NCI-H2081 treated with DMSO at 0.1 percent for 48 hours (cell line): ENCODE results near the gene TPM1.

Experiments used
- DNase-seq: peaks from one replicate; lab custom pipeline; 2025; lab: John Stamatoyannopoulos, UW

The TPM1 gene

DNA sequence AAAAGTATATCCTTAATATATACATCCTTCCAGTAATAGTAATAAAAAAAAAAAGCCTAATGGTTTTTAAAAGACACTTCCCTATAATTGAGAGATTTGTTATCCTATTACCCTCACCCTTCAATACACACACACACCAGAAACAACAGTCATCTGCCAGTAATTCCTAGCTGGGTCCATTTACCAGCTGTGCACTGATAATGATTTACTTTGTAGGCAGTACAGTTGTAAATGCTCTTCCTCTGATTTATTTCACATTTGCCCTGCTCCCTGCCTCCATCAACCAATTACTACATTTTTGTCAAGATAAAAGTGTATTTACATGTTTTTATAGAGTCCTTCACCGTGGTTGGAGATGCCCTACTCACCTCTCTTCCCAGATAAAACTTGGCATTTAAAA, 12.4 kb downstream of the TPM1 start:
- DNase-seq: no peak

- DNase-seq: no peak
Observed at GRCh38 chr15:63056829-63057228, 14.3 kb downstream of the TPM1 start.

- no peak for DNase-seq
Observed at GRCh38 chr15:63057468-63058345, 15.2 kb downstream of the TPM1 start.

- DNase-seq: no peak
Observed at GRCh38 chr15:63059075-63059474, 16.5 kb downstream of the TPM1 start.

DNA sequence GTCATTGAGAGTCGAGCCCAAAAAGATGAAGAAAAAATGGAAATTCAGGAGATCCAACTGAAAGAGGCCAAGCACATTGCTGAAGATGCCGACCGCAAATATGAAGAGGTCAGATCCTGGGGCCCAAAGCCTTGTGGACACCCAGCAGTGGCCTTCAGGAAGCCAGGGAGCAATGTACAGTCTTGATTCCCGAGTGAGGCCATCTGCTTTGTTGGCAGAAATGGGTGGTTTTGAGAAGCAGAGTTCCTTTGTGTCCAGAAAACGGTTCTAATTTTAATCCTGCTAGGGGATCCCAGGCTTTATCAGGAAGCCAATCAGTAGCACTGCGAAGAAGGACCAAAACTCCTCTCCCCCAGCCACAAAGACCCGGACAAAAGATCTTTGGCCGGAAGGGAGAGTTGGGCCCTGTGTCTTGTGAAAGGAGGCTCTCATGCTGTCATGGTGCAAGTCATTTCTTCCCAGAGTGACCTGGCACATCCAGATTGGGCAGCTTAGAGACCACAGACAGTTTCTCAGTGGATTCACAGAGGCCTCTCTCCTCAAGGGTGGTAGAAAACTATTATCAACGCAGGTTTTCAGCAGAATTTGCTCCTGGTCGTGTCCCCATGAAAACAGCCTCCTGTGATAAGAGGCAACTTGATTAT, 17.1 kb downstream of the TPM1 start:
- DNase-seq: no peak

DNA sequence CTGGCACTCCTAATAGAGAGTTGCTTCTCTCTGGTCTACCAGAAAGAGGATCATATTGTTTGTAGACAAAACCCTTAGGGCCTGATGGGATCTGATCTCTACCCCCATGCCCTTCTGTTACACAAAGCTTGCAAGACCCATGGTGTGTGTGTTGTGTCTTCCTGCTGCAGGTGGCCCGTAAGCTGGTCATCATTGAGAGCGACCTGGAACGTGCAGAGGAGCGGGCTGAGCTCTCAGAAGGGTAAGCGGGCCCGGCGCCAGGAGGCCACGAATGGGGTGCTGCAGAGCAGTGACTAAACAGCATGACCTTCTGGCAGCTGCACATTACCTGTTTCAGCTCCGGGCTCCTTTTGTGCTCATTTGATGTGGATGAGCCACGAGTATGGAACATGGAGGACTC, 18.2 kb downstream of the TPM1 start:
- no peak for DNase-seq

GRCh38 chr15:63061975-63062374, 19.4 kb downstream of the TPM1 start:
- DNase-seq: no peak

DNA sequence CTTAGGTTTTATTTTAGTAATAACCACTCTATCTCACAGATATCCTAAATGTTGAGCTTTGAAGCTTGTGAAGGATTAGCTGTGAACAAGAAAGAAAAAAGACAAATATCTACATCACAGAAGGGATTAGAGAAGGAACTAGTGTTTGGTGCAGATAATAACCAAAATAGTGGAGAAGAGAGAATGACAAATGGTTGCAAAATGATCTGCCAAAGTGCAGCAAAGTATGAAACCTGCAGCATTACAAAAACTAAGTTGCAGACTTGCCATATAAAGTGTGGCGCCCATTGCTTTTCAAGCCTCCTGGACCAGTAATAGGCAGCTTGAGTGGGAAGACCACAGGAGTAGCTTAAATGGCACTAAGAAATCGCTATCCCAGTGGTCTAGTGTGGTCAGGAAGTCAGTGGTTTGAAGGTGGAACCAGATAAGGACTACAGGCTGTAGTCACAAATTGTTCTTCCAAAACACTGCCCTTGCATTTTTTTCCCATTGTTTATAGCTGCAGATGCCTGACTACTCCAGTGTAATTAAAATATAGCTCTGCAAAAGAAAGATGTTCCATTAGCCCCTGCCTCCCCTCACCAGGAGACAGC, 20.7 kb downstream of the TPM1 start:
- DNase-seq: no peak

DNA sequence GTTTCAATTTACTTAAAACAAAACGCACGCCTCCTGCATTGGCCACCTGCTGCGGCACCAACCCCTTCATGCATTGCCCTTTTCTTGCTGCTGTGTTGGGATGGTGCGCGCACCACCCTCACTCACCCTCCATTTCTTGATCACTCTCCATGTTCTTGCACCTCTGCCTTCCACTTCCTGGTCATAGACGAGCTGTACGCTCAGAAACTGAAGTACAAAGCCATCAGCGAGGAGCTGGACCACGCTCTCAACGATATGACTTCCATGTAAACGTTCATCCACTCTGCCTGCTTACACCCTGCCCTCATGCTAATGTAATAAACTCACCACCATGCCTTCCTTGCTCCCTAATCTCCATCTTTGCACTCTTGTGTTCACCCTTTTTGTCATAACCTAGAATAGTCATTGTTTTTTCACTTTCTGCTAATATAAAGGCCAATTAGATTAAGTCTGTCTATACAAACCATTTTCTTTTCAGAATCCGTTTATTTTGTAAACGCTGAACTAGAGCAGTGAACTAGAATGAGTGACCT, 21.4 kb downstream of the TPM1 start:
- DNase-seq: no peak

DNA sequence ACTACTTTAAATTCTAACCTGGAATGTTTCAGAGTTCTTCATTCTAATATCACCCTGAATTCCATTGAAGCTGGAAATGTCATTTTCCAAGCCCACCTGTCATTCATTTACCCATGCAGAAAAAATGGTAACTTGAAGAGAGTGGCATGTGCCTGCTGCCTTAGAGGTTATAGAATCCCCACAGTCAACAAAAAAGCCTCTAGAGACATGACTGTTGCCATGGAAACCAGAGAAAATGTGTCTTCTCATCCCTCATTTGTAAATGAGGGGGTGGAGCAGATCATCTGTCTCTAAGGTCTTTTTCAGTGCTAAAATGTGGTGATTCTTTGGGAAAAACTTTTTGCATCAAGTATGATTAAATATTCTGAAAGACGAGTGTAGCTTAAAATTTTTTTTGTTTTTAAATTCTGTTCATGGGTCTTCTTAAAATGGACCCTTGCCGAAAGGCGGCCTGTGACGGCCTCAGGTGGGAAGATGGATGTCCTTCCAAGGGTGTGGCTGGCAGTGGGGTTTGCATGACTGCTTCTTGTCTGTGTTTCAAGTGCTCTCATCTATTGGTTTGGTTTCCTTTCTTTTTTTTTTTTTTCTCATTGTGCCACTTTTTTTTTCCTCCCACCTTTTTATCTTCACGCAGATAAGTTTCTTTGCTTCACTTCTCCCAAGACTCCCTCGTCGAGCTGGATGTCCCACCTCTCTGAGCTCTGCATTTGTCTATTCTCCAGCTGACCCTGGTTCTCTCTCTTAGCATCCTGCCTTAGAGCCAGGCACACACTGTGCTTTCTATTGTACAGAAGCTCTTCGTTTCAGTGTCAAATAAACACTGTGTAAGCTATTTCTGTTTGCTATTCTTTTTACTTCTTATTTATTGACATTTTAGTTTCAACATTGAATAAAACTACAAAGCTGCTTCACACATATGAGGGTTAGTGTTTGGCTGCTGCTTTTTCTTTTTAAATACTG, 23.0 kb downstream of the TPM1 start:
- no peak for DNase-seq

DNA sequence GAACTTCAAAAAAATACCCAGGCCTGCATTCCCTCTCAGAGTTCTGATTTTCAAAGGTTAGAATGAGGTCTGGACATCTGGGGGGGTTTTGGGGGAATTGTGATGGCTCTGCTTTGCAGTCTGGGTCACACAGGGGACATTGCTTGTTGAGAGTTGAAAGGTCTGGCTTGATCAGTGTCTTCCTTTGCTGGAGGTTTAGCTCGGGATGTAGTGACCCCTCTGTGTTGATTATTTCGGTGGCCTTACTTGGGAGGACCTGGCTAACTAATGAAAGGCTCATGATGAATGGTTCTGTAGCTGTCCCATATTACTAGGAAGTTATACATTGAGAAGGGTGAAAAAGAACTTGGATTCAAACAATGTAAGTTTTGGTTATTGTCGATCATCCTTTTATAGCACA, 23.7 kb downstream of the TPM1 start:
- DNase-seq: no peak

DNA sequence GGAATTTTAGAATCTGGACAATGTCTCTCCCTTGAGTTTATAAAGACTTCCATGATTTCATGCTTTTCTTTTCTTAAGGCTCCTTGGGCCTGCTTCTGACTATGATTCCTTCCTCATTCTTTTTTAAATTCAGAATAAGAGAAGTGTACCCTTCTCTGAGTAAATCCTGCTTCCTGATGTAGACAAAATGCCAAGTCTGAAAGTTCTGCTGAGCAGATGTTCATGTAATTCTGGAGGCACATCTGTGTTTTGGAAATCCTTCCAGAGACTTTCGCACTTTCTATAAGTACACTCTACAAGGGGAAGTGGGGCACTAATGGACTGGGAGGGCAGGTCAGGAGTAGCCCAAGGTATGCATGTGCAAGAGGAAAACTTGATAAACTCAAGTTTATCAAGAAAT, 24.8 kb downstream of the TPM1 start:
- DNase-seq: no peak

DNA sequence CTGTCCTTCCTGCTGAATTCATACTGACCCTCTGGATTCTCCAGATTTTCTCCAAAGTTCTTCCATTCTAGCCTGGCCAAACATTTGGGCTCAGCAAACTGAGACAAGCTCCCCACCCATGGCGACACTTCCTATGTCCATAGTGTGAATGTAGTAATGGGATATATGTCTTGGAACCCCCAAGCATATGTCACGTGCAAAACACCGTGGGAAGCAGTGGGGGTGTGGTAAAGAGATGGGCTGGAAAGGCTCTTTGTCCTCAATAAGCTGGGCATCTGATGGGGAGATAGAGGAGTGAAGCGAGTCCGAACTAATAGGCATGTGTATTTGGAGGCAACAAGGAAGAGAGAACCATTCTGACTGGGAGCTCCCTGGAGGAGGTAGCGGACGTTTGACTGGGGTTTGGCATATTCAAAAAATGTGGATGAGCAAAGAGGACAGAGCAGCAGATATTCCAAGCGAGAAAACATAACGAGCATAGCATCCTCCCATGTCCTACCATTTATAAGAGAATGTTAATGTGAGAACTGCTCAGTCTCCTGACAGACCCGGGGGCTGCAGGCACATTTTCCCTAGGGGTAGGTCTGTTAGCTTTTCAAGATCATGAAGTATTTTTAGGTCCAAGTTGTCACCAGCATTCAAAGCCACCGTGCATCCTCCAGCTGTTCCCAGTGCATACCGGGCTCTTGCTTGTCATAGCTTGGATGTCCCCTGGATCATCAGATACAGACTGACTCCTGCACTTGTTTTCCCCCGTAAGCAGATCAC, 25.6 kb downstream of the TPM1 start:
- no peak for DNase-seq

DNA sequence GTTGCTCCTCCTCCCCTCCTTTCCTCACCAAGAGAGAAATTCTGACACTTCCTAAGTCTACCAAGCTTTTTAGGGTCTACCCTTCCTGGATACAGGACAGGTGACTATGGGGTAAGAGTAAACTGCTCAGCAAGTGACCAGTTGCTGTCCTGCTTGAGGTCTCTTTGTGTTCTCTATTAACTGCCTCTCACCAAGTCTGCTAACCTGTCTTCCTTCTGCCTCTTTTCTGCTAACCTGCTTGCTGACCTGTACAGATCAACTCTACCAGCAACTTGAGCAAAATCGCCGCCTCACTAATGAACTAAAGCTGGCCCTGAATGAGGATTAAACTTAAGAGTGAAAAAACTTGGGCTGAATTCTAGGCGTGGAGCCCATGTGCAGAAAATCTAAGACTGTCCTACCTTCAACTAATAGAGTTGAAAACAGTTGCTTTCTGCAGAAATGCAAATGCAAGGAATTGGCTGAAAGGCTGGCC, 27.1 kb downstream of the TPM1 start:
- DNase-seq: no peak

- no peak for DNase-seq
Observed at GRCh38 chr15:63070681-63071129, 28.2 kb downstream of the TPM1 start.

- DNase-seq: no peak
Observed at GRCh38 chr15:63071288-63071909, 28.9 kb downstream of the TPM1 start.

DNA sequence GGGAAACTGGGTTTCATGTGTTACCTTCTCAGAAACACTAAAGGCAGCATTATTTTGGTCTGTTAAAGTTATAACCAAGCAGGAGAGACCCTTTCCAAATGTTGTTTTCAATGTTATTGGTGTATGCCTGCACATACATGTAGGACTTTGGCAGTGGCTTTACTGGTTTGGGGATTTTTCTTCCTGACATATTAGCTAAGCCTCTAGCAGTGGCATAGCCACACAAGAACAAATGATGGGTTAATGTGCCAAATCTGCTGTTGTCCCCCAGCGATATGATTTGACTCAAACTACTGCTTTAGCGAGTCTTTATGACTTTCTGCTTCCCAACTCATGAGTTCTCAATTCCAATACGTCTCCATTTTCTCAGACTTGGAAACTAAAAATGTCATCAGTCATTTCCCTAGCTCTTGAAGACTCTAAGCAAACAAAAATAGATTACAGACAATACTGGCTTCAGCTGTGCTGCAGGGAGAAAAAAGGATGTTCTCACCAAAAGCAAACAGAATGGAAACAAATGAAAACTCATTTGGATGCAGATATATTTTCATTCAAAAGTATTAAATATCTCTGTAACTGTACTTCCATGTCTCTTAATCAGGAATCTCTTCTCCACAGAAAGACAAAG, 29.6 kb downstream of the TPM1 start:
- DNase-seq: no peak

GRCh38 chr15:63072809-63073277, 30.3 kb downstream of the TPM1 start:
- DNase-seq: no peak

GRCh38 chr15:63073497-63074172, 31.1 kb downstream of the TPM1 start:
- DNase-seq: no peak
